Glomerular endothelial cell (primary cell): Measurements from ENCODE around the gene ANGEL2. TPM values are rescaled to one million over a fixed set of nuclear protein-coding genes. Genes with fewer than 3 reads are reported as not detected.
"Not testable (repeated sequence)": the region's sequence is repeated elsewhere in the genome, so short reads cannot be mapped to it uniquely, and the experiment has no call there.

ENCODE experiments used
- DNase-seq: peaks from one replicate; pipeline ENCODE4 v3.0.0-alpha.2; 2011; ENCODE audit warnings: low read depth, low spot score; ENCODE audit errors: extremely low read depth
- total RNA-seq: library from RNA; depleted of rRNA; stranded (reverse); fragments of >200 nt; gene quantifications from 2 replicates; pipeline ENCODE4 v1.2.3, GENCODE V29; 2015

Gene ANGEL2
- total RNA-seq, 1 donor from 2014 or later, result 43.0 TPM

GRCh38 chr1:213019450-213019849 is 3.8 kb upstream of the ANGEL2 start:
- DNase-seq, result no peak

GRCh38 chr1:213017447-213018273 is 2.0 kb upstream of the ANGEL2 start:
- no peak for DNase-seq

DNA sequence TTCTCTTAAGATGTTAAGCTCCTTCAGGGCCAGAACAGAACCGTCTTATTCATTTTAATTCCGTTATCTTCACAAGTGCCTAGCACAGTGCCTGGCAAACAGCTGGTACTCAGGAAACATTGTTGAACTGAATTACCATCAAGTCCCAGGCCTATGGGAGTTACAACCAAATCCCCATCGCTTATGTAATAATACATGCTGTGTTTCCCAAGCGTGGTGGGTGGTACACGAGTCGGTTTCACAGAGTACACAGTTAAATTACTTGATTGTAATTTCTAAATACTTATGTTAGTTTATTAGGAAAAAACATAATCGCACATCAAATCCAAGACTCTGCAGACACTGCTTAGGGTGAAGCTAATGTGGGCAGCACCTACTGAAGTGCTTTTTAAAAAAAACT is 1.0 kb downstream of the ANGEL2 start:
- DNase-seq, result peak; percentile 1

- DNase-seq, result no peak
These were observed 7.1 kb downstream of the ANGEL2 start for GRCh38 chr1:213008564-213008963.

- no peak for DNase-seq
These were observed 12.4 kb downstream of the ANGEL2 start for GRCh38 chr1:213003256-213003655.

DNA sequence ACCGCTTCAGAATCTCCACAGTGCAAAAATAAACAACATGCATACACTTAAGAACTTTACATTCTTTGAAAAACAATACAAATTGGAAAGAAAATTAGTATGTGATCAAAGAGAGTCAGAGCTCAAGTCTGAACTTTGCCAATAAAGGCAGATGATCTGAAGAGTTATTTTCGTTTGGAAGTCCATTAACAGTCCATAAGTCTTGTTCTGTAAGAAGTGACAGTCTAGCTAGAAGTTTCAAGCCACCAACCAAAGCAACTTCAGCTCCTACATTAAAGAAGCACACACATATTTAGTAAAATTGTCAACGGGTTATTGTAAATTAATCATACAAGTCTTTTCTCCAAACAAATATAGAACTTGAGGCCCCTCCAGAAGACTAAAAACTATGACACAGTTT is 20.7 kb downstream of the ANGEL2 start:
- no peak for DNase-seq

DNA sequence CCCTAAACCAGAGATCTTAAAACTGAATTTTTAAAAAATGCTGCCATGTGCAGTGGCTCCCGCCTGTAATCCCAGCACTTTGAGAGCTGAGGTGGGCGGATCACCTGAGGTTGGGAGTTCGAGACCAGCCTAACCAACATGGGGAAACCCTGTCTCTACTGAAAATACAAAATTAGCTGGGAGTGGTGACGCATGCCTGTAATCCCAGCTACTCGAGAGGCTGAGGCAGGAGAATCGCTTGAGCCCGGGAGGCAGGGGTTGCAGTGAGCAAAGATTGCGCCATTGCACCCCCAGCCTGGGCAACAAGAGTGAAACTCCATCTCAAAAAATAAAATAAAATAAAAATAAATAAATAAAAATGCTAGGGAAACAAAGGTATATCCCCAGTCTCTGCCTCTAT is 21.7 kb downstream of the ANGEL2 start:
- not testable (repeated sequence) for DNase-seq

GRCh38 chr1:212990276-212990675 is 25.4 kb downstream of the ANGEL2 start:
- DNase-seq, result no peak

GRCh38 chr1:212987702-212988322 is 27.9 kb downstream of the ANGEL2 start:
- DNase-seq, result no peak

GRCh38 chr1:212986551-212986950 is 29.1 kb downstream of the ANGEL2 start:
- no peak for DNase-seq

GRCh38 chr1:212984522-212985291 is 31.0 kb downstream of the ANGEL2 start:
- DNase-seq, result no peak

GRCh38 chr1:212983482-212983881 is 32.2 kb downstream of the ANGEL2 start:
- DNase-seq, result no peak

DNA sequence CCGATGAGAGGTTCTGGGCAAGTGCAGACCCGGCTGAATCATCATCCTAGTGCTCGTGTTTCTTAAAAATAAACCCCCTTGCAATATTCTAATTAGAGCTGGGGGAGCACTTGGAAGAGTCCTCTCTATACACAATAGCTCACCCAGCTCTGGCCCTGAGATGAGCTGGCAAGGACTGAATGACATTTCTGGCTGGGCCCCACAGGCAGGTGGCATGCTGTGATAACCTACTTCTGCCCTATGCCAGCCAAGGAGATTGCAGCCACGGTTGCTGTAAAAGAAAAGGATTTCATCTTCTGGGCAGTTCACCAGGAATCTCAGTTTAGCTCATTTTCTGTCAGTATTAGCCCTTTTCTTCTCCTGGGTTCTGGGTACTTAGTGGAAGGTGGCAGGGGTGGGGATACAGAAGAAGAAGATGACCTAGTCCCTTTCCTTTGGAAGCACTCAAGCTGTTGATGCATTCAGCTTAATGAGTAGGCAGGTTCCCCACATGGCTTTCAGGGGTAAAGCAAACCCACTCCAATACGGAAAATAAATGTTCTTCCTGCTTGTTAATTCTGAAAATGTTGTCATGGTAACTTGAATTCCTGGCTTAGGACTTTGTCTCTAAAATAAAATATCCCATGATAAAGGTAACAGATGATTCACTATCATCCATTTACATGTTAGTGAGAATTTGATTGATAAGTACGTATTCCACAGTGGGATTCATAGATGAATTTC is 33.1 kb downstream of the ANGEL2 start:
- no peak for DNase-seq

- DNase-seq, result no peak
These were observed 33.9 kb downstream of the ANGEL2 start for GRCh38 chr1:212981571-212982328.

GRCh38 chr1:212981025-212981495 is 34.6 kb downstream of the ANGEL2 start:
- DNase-seq, result no peak

- DNase-seq, result no peak
These were observed 35.4 kb downstream of the ANGEL2 start for GRCh38 chr1:212980123-212980785.

DNA sequence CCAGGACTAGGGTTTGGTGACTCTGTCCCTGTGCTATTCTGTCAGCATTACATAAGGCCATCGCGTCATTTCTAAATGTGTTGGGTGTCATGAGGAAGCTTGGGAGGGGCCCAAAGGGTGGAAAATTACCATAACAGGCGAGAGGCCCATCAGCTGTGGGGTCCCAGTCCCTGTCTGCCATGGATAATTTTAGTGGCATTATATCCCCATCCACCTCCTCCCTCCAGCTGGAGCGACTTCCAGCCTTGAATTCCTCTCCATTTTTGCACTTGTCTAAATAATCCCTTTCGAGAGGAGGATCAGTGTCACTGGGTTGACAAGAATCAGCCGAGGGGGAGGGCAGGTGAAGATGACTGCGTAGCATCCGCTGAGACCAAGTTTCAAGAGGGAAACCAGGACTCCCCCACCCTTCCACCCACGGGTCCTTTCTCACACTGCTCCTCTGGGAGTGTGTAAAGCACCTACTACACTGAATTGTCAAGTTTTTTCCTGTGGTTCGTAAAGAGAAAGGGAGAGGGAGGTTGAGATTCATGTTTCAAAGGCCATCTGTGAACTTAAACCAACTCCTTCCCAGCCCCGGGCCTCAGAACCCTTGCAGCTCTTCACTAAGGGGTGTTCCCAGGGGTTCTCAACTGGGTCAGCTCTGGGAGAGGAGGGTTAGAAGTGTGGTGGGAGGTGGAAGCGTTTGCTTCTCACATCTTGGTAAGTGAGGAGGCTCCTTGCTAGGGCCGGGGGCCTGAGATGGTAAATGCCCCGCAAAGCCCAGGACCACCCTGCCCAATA is 36.1 kb downstream of the ANGEL2 start:
- DNase-seq, result no peak

DNA sequence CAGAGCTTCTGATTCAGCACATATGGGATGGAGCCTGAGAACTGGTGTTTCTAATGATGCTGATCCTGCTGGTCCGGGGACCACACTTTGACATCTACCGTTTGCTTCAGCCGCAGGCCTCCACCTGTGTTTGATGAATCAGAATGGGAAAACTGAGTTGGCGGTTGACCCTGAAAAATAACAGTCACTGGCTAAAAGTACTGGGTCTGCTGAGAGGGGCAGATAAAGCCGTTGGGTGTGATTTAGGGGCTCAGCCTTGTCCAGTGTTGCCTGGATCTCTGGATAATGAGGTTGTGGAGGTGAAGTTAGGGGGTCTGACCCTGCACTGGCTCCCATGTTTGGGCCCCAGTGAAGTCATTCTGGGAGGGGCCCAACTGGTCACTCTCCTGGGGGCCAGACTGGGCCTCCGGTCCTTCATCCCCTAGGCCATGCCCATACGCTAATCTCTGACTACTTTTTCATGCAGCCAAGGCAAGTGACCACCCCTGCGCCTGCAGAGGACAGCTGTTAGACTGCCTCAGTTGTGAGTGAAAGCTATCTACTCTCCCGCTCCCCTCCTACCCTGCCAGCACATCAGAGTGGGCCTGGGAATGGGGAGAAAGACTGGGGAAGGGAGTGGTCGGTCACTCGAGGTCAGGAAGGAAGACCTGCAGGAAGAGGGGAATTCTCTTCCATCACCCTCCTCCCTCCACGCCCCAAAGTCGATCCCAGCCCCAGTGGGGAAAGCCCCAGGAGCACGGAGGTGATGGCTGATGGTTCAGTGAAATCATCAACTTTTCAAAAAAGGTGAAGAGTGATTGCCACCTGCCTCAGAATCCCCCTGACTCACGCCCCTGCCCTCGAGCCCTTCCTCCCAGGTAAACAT is 37.7 kb downstream of the ANGEL2 start:
- DNase-seq, result no peak
